ENCODE measurements around the gene SMARCB1. TPM values are rescaled to one million over a fixed set of nuclear protein-coding genes. Genes with fewer than 3 reads are reported as not detected.

Gene SMARCB1
- total RNA-seq, 1 experiment from 2014 or later: 136 TPM

DNA sequence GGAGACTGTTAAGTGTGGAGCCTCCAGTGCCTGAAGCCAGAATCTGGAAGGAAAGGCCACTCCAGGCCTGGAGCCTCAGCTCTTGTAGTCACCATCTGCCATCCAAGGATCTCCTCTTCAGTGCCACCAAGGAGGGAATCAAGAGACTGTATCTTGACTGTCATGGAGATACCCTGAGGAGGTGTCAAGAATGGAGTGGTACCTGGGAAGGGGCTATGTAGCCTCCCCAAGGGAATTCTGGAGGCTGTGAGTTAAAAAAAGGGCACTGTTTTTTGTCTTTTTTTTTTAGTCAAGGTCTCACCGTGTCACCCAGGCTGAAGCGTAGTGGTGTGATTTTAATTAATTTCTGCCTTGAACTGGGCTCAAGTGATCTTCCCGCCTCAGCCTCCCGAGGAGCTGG is 27.2 kb upstream of the SMARCB1 start:
- DNase-seq: no peak

More for the DNA sequence above, 27.2 kb upstream of the SMARCB1 start:
- no peaks in the 10 kb centered on the region for H3K9me3 Mint-ChIP-seq
- Histone ChIP-seq H2AK5ac (ENCODE audit: insufficient read length, low read length) (no peak overlapping the region), H2BK20ac (ENCODE audit: low read depth, low read length, poor library complexity, severe bottlenecking) (no peak overlapping the region), H3K56ac (ENCODE audit: insufficient read length, low read depth, low read length) (no peak overlapping the region), H4K91ac (ENCODE audit: insufficient read length, low read depth, low read length) (no peak overlapping the region), H2BK120ac (ENCODE audit: low read depth, low read length, poor library complexity, severe bottlenecking) (no peak overlapping the region), H3K27ac (ENCODE audit: insufficient read length, low read depth, low read length) (no peak overlapping the region), H2BK15ac (ENCODE audit: low read depth, low read length) (no peak overlapping the region), H3K23me2 (ENCODE audit: insufficient read length, low read depth, low read length, poor library complexity, severe bottlenecking) (no peaks in the 10 kb centered on the region), H2AFZ (ENCODE audit: low read length) (no peak overlapping the region), H3K18ac (ENCODE audit: insufficient read length, low read depth, low read length) (no peak overlapping the region), H4K8ac (replicated peaks; ENCODE audit: insufficient read length, low read depth, low read length) (no peak overlapping the region), H2BK5ac (ENCODE audit: insufficient read length, low read length) (no peak overlapping the region), H3K79me2 (ENCODE audit: insufficient read depth, low read length) (no peaks in the 10 kb centered on the region), H2BK12ac (ENCODE audit: insufficient read length, low read depth, low read length) (no peak overlapping the region), H3K9ac (ENCODE audit: extremely low read depth, insufficient read length, low read length) (no peak overlapping the region), H3K23ac (ENCODE audit: insufficient read length, low read depth, low read length) (no peak overlapping the region), H3K4me2 (ENCODE audit: insufficient read depth, insufficient read length, low read length) (no peak overlapping the region), H3K9me3 (ENCODE audit: control insufficient read depth, low read depth, low read length) (no peaks in the 10 kb centered on the region), H3K27me3 (ENCODE audit: insufficient read depth, low read length) (no peaks in the 10 kb centered on the region), H4K5ac (ENCODE audit: insufficient read length, low read depth, low read length) (no peak overlapping the region), H3K4ac (ENCODE audit: low read depth, low read length) (no peak overlapping the region), H3T11ph (ENCODE audit: low read length) (no peak overlapping the region), H3K4me1 (ENCODE audit: insufficient read depth, low read length) (peaks cover 4% of the 10 kb centered on the region; the same call in 1 of the 2 replicates), H4K20me1 (ENCODE audit: control insufficient read depth, insufficient read depth, insufficient read length) (no peaks in the 10 kb centered on the region), H3K14ac (ENCODE audit: insufficient read depth, low read length) (no peak overlapping the region), H3K79me1 (ENCODE audit: insufficient read depth, low read depth, low read length, poor library complexity, severe bottlenecking) (no peaks in the 10 kb centered on the region)
- no CpG with 5 or more reads among the region's 4 CpGs for WGBS (ENCODE audit: extremely low coverage, insufficient read length, low lambda C conversion rate)
- H3K27me3 Mint-ChIP-seq (ENCODE audit: low read depth): peaks cover 26% of the 10 kb centered on the region
- H3K4me3 Mint-ChIP-seq: no peak overlapping the region
- H3K27ac Mint-ChIP-seq: no peak overlapping the region
- TF ChIP-seq, protein P1, sequence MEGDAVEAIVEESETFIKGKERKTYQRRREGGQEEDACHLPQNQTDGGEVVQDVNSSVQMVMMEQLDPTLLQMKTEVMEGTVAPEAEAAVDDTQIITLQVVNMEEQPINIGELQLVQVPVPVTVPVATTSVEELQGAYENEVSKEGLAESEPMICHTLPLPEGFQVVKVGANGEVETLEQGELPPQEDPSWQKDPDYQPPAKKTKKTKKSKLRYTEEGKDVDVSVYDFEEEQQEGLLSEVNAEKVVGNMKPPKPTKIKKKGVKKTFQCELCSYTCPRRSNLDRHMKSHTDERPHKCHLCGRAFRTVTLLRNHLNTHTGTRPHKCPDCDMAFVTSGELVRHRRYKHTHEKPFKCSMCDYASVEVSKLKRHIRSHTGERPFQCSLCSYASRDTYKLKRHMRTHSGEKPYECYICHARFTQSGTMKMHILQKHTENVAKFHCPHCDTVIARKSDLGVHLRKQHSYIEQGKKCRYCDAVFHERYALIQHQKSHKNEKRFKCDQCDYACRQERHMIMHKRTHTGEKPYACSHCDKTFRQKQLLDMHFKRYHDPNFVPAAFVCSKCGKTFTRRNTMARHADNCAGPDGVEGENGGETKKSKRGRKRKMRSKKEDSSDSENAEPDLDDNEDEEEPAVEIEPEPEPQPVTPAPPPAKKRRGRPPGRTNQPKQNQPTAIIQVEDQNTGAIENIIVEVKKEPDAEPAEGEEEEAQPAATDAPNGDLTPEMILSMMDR (conservative IDR thresholded peaks at IDR 0.05): no peak
- H3K4me1 Mint-ChIP-seq: peaks cover 20 to 32% of the 10 kb centered on the region in 2 experiments
- no peaks in the 10 kb centered on the region; a peak in 2 of 7 replicates for H3K36me3 Mint-ChIP-seq (ENCODE audit: insufficient read depth in 1 of 3, low read depth in 3 of 3)
